Mesenchymal stem cell (in vitro differentiated cells and primary cell): ENCODE results near the gene DGKH.

Experiments used
- DNase-seq: peaks from one replicate; pipeline ENCODE4 v3.0.0-alpha.2; 2013
- H2AFZ ChIP-seq: one replicate; pipeline ENCODE4 v1.6.1; 2013; ENCODE audit warnings: low read depth, mild to moderate bottlenecking, control low read depth, inconsistent platforms, low read length, moderate library complexity
- H2AK5ac ChIP-seq: 2 replicates; pipeline ENCODE4 v1.6.1; 2013; ENCODE audit warnings: low read length, moderate library complexity, mild to moderate bottlenecking, inconsistent platforms; ENCODE audit not compliant: severe bottlenecking
- H2BK120ac ChIP-seq: one replicate; pipeline ENCODE4 v1.6.1; 2013; ENCODE audit warnings: low read depth, mild to moderate bottlenecking, inconsistent platforms, low read length, moderate library complexity
- H2BK12ac ChIP-seq, 2 experiments: one replicate each; pipeline ENCODE4 v1.6.1; 2013; ENCODE audit warnings: inconsistent platforms in 2 of 2, low read length in 2 of 2, mild to moderate bottlenecking in 2 of 2, moderate library complexity in 2 of 2, control low read depth in 1 of 2
- H2BK15ac ChIP-seq: one replicate; pipeline ENCODE4 v1.6.1; 2013; ENCODE audit warnings: mild to moderate bottlenecking, low read depth, inconsistent platforms; ENCODE audit not compliant: poor library complexity, severe bottlenecking
- H2BK5ac ChIP-seq: 2 replicates; pipeline ENCODE4 v1.6.1; 2013; ENCODE audit warnings: low read depth, mild to moderate bottlenecking, low read length, control low read depth, inconsistent platforms; ENCODE audit not compliant: poor library complexity, severe bottlenecking
- H3K14ac ChIP-seq, 2 experiments: one replicate each; pipeline ENCODE4 v1.6.1; 2013; ENCODE audit warnings: inconsistent platforms in 2 of 2, low read length in 2 of 2, control low read depth in 1 of 2, mild to moderate bottlenecking in 1 of 2, moderate library complexity in 1 of 2
- H3K18ac ChIP-seq, 2 experiments: one replicate each; pipeline ENCODE4 v1.6.1; 2013; ENCODE audit warnings: inconsistent platforms in 2 of 2, low read length in 2 of 2, control low read depth in 1 of 2, low read depth in 1 of 2, mild to moderate bottlenecking in 1 of 2
- H3K23ac ChIP-seq, 2 experiments: one replicate each; pipeline ENCODE4 v1.6.1; 2013; ENCODE audit warnings: inconsistent platforms in 2 of 2, low read length in 2 of 2, mild to moderate bottlenecking in 2 of 2, moderate library complexity in 2 of 2, control low read depth in 1 of 2
- H3K27ac ChIP-seq: 2 replicates; pipeline ENCODE4 v1.5.1; 2013; ENCODE audit warnings: mild to moderate bottlenecking, moderate library complexity, low read length, control low read depth, inconsistent platforms; ENCODE audit not compliant: poor library complexity, severe bottlenecking
- H3K27me3 ChIP-seq, 2 experiments: 2 replicates each; pipeline versions ENCODE4 v1.6.1 to v1.7.0; 2013; ENCODE audit warnings: low read length in 2 of 2, mild to moderate bottlenecking in 2 of 2, moderate library complexity in 2 of 2, control low read depth in 1 of 2, inconsistent platforms in 1 of 2; ENCODE audit not compliant: control insufficient read depth in 1 of 2, insufficient read depth in 1 of 2
- H3K36me3 ChIP-seq, 2 experiments: 2 replicates each; pipeline versions ENCODE4 v1.6.1 to v1.7.0; 2013; ENCODE audit warnings: low read length in 2 of 2, control low read depth in 1 of 2, inconsistent platforms in 1 of 2, low read depth in 1 of 2, mild to moderate bottlenecking in 1 of 2; ENCODE audit not compliant: insufficient read depth in 2 of 2, control insufficient read depth in 1 of 2
- H3K4ac ChIP-seq, 2 experiments: one replicate each; pipeline ENCODE4 v1.6.1; 2013; ENCODE audit warnings: inconsistent platforms in 2 of 2, low read length in 2 of 2, mild to moderate bottlenecking in 2 of 2, moderate library complexity in 2 of 2, control low read depth in 1 of 2, low read depth in 1 of 2
- H3K4me1 ChIP-seq: 2 replicates; pipeline ENCODE4 v1.6.1; 2013; ENCODE audit warnings: low read depth, low read length, control low read depth; ENCODE audit not compliant: control insufficient read depth, insufficient read depth
- H3K4me2 ChIP-seq: 2 replicates; pipeline ENCODE4 v1.6.1; 2013; ENCODE audit warnings: low read length, mild to moderate bottlenecking, inconsistent platforms; ENCODE audit not compliant: poor library complexity, severe bottlenecking
- H3K4me3 ChIP-seq, 2 experiments: 2 replicates each; pipeline versions ENCODE4 v1.5.1 to v1.7.0; 2013; ENCODE audit warnings: low read length in 2 of 2, mild to moderate bottlenecking in 2 of 2, control low read depth in 1 of 2, low read depth in 1 of 2; ENCODE audit not compliant: insufficient read depth in 1 of 2
- H3K79me1 ChIP-seq: replicated peaks from 2 replicates; pipeline ENCODE4 v1.6.1; 2013; ENCODE audit warnings: mild to moderate bottlenecking, control low read depth, low read length, inconsistent platforms; ENCODE audit not compliant: poor library complexity, severe bottlenecking
- H3K9ac ChIP-seq: 2 replicates; pipeline ENCODE4 v1.7.0; 2013; ENCODE audit warnings: mild to moderate bottlenecking, low read length, moderate library complexity
- H3K9me3 ChIP-seq: 2 replicates; pipeline ENCODE4 v1.7.0; 2013; ENCODE audit warnings: mild to moderate bottlenecking, low read length; ENCODE audit not compliant: control insufficient read depth
- H4K8ac ChIP-seq: one replicate; pipeline ENCODE4 v1.6.1; 2013; ENCODE audit warnings: inconsistent platforms, mild to moderate bottlenecking, low read length, moderate library complexity
- H4K91ac ChIP-seq: one replicate; pipeline ENCODE4 v1.6.1; 2013; ENCODE audit warnings: mild to moderate bottlenecking, low read length, inconsistent platforms
- WGBS: methylation state at CpG from one replicate; pipeline ENCODE4 v1.1.7; 2013; ENCODE audit warnings: mixed read lengths; 5-methylcytosine and 5-hydroxymethylcytosine counted together

Gene DGKH

GRCh38 chr13:42214446-42214845 lies 166.0 kb downstream of the DGKH start:
- Histone ChIP-seq H3K4me2 (no peak overlapping the region), H2BK15ac (no peak overlapping the region), H2BK12ac (no peak overlapping the region), H2BK5ac (no peak overlapping the region), H3K9ac (no peak overlapping the region), H2BK120ac (no peak overlapping the region), H3K9me3 (peaks cover 14% of the 10 kb centered on the region), H3K23ac (no peak overlapping the region), H3K27ac (no peak overlapping the region), H3K79me1 (no peaks in the 10 kb centered on the region), H4K91ac (no peak overlapping the region), H3K14ac (no peak overlapping the region), H3K36me3 (peaks cover 15 to 68% of the 10 kb centered on the region in 2 experiments), H4K8ac (no peak overlapping the region), H2AFZ (no peak overlapping the region), H3K4ac (no peak overlapping the region), H3K4me3 (no peak overlapping the region), H3K18ac (no peak overlapping the region), H2AK5ac (no peak overlapping the region), H3K4me1 (no peaks in the 10 kb centered on the region), H3K27me3 (no peaks in the 10 kb centered on the region)
- no peak for DNase-seq
- 94% methylated on average over 3 of the region's 4 CpGs for WGBS

GRCh38 chr13:42215578-42216421 lies 167.4 kb downstream of the DGKH start:
- Histone ChIP-seq H3K27me3 (no peaks in the 10 kb centered on the region), H2AFZ (no peak overlapping the region), H4K8ac (no peak overlapping the region), H3K23ac (no peak overlapping the region), H3K18ac (no peak overlapping the region), H2AK5ac (no peak overlapping the region), H2BK12ac (no peak overlapping the region), H3K4ac (no peak overlapping the region), H3K27ac (no peak overlapping the region), H2BK120ac (no peak overlapping the region), H4K91ac (no peak overlapping the region), H3K9me3 (peaks cover 10% of the 10 kb centered on the region), H3K9ac (no peak overlapping the region), H3K79me1 (no peaks in the 10 kb centered on the region), H3K14ac (no peak overlapping the region), H3K4me2 (no peak overlapping the region), H3K4me1 (no peaks in the 10 kb centered on the region), H2BK5ac (no peak overlapping the region), H3K36me3 (peaks cover 12 to 68% of the 10 kb centered on the region in 2 experiments), H3K4me3 (no peak overlapping the region), H2BK15ac (no peak overlapping the region)
- WGBS = 93% methylated on average over 3 of the region's 6 CpGs
- peak; percentile 53 for DNase-seq

- Histone ChIP-seq H2AFZ (no peak overlapping the region), H2BK15ac (no peak overlapping the region), H3K9me3 (peaks cover 6% of the 10 kb centered on the region), H3K4me3 (no peak overlapping the region), H4K8ac (no peak overlapping the region), H3K27me3 (no peaks in the 10 kb centered on the region), H3K14ac (no peak overlapping the region), H3K79me1 (no peaks in the 10 kb centered on the region), H3K23ac (no peak overlapping the region), H3K4me1 (no peaks in the 10 kb centered on the region), H3K4ac (no peak overlapping the region), H2BK120ac (no peak overlapping the region), H3K36me3 (peaks cover 10 to 68% of the 10 kb centered on the region in 2 experiments), H3K18ac (no peak overlapping the region), H3K27ac (no peak overlapping the region), H3K4me2 (no peak overlapping the region), H3K9ac (no peak overlapping the region), H2BK5ac (no peak overlapping the region), H2BK12ac (no peak overlapping the region), H2AK5ac (no peak overlapping the region), H4K91ac (no peak overlapping the region)
- 90% methylated on average over 1 of the region's 1 CpG for WGBS
- DNase-seq = no peak
These were observed 167.9 kb downstream of the DGKH start for GRCh38 chr13:42216422-42216735.

- H3K4me1 ChIP-seq = no peaks in the 10 kb centered on the region
- DNase-seq = no peak
These were observed 170.1 kb downstream of the DGKH start for GRCh38 chr13:42218576-42218975.

More at GRCh38 chr13:42218576-42218975, 170.1 kb downstream of the DGKH start:
- Histone ChIP-seq H3K14ac (no peak overlapping the region), H3K18ac (no peak overlapping the region), H3K9ac (no peak overlapping the region), H3K36me3 (peaks cover 7 to 62% of the 10 kb centered on the region in 2 experiments), H3K4me2 (no peak overlapping the region), H3K4ac (no peak overlapping the region), H2BK12ac (no peak overlapping the region), H2BK120ac (no peak overlapping the region), H3K27me3 (no peaks in the 10 kb centered on the region), H3K27ac (no peak overlapping the region), H3K23ac (no peak overlapping the region), H2BK5ac (no peak overlapping the region), H3K79me1 (no peaks in the 10 kb centered on the region), H3K9me3 (no peaks in the 10 kb centered on the region), H2AFZ (no peak overlapping the region), H2BK15ac (no peak overlapping the region), H3K4me3 (no peak overlapping the region), H4K8ac (no peak overlapping the region), H4K91ac (no peak overlapping the region), H2AK5ac (no peak overlapping the region)
- WGBS = 100% methylated on average over 2 of the region's 3 CpGs
